ENCODE measurements around the gene SRSF8.

GRCh38 chr11:95081412-95081811 is 14.7 kb downstream of the SRSF8 start:
- TF ChIP-seq EZH2 (IDR thresholded peaks at IDR 0.05; ENCODE audit: low read depth), result no peak
- TF ChIP-seq CTCF (conservative IDR thresholded peaks at IDR 0.05), result no peak

All from PC-9 (cell line).